ENCODE measurements around the gene PLXNA4.

The PLXNA4 gene

DNA sequence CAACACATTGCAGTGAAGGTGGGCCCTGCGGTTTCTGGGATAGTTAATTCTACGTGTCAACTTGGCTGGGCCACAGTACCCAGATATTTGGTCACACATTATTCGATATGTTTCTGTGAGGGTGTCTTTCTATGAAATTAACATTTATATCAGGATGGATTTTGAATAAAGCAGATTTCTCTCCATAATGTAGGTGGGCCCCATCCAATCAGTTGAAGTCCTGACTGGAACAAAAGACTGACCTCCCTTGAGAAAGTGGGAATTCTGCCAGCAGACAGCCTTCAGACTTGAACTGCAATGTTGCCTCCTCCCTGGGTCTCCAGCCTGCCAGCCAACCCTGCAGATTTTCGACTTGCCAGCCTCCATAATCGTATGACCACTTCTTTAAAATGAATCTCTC, 420.6 kb downstream of the PLXNA4 start:
- TF ChIP-seq CTCF (conservative IDR thresholded peaks at IDR 0.05), result no peak
- no peak overlapping the region for H3K27ac ChIP-seq

GRCh38 chr7:132154695-132155471, 421.4 kb downstream of the PLXNA4 start:
- TF ChIP-seq CTCF (conservative IDR thresholded peaks at IDR 0.05), result no peak

GRCh38 chr7:132154248-132154647, 422.0 kb downstream of the PLXNA4 start:
- H3K27ac ChIP-seq, result peak overlapping the region; percentile 25; the same call in 1 of the 2 replicates
- peak; percentile 73 for TF ChIP-seq CTCF (conservative IDR thresholded peaks at IDR 0.05)

More at GRCh38 chr7:132154695-132155471, 421.4 kb downstream of the PLXNA4 start:
- peak overlapping the region; percentile 25; the same call in 1 of the 2 replicates for H3K27ac ChIP-seq

GRCh38 chr7:132152131-132152889, 424.0 kb downstream of the PLXNA4 start:
- no peak for TF ChIP-seq CTCF (conservative IDR thresholded peaks at IDR 0.05)
- H3K27ac ChIP-seq, result no peak overlapping the region

DNA sequence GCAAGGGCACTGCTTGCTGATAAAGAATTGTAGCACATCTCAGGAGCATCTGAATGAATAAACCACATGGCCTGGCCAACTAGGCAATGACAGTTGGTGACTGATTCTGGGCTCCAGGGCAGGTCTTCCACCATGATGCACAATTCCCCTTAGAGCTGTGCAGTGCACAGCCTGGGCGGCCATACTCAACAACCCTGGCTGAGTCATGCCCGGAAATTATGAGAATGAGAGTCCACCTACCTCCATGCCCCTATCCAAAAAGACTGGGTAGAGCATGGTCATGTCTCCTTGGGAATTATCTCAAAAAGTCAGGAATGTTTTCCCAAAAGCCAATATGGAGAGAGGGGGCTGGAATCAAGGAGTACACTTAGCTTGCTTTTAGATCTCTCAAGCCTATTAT, 425.6 kb downstream of the PLXNA4 start:
- no peak overlapping the region for H3K27ac ChIP-seq
- no peak for TF ChIP-seq CTCF (conservative IDR thresholded peaks at IDR 0.05)

DNA sequence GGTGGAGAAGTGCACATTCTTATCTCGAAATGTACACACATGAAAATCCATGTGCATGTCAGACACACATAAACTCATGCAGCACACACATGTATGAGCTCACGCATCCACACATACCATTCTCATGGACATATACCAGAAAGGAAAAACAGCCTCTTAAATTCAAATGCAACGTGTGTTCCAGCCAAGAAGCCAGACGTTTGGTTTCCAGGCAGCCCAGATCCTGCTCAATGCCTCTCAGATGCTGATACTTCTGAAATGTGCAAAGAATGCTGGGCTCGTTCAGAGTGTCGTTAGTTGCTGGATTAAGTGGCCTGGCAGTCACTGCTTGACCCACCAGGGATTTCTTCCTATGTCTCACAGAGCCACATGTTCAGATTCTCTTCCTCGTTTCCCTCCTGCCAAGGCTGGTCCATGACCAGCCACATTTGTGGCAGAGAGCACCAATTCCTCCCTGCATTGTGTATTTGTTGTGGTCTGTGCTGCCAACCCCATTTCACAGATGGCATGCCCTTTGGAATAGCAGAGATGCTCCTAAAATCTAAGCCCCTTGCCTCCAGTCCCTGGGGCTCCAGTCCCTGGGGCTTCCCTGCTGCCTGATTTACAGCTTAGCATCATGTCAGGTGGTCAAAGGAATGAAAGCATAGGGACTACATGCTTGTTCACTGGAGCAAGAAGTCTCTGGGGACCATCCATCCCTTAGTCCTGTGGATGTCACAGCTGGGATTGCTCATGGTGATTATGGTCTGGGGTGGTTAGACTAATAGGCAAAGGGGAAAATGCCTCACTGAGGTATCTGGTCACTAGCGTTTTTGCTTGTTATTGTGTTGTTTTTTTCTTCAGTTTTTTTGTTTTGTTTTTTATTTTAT, 426.6 kb downstream of the PLXNA4 start:
- no peak for TF ChIP-seq CTCF (conservative IDR thresholded peaks at IDR 0.05)
- H3K27ac ChIP-seq, result no peak overlapping the region

DNA sequence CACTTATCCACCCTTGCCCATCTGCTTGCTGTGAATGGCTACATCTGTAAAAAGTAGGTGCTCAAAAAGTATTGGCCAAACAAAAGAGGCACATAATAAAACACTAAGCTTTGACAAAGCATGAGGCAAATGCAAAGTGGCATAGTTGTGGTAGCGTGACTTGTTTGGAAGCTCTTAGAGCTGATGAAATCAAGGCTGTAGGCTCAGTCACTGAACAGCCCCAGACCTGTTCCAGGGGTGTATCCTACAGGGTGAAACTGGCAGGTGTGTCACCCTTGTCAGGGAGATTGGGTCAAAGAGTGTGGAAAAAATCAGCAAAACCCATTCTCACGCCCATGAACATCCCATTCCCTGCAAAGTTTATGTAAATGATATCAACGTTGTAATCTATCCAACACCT, 427.4 kb downstream of the PLXNA4 start:
- no peak overlapping the region for H3K27ac ChIP-seq
- TF ChIP-seq CTCF (conservative IDR thresholded peaks at IDR 0.05), result no peak
